DOHH2 (cell line): Measurements from ENCODE around the gene RAET1L.

Source experiments
- H3F3A ChIP-seq: fragments of 200-600 bp; sonication (generic), shearing (Covaris generic); 2 replicates; pipeline ENCODE4 v1.6.0; 2016; ENCODE audit warnings: antibody characterized with exemption, mild to moderate bottlenecking; ENCODE audit not compliant: control insufficient read depth, insufficient read depth
- H3K27ac ChIP-seq: fragments of 200-600 bp; sonication (generic); 2 replicates; pipeline ENCODE4 v1.5.1; 2014; ENCODE audit warnings: low read depth, mild to moderate bottlenecking, low read length, moderate library complexity
- H3K27me3 ChIP-seq: fragments of 200-600 bp; sonication (generic); 2 replicates; pipeline ENCODE4 v1.6.1; 2014; ENCODE audit warnings: mild to moderate bottlenecking, low read length, mixed read lengths; ENCODE audit not compliant: control insufficient read depth
- H3K36me3 ChIP-seq: fragments of 200-600 bp; sonication (generic); 2 replicates; pipeline ENCODE4 v1.6.1; 2014; ENCODE audit warnings: mild to moderate bottlenecking, low read length, moderate library complexity, mixed read lengths; ENCODE audit not compliant: control insufficient read depth
- H3K4me1 ChIP-seq: fragments of 200-600 bp; sonication (generic); 2 replicates; pipeline ENCODE4 v1.6.1; 2014; ENCODE audit warnings: mild to moderate bottlenecking, low read length, mixed read lengths; ENCODE audit not compliant: control insufficient read depth
- H3K4me2 ChIP-seq: fragments of 200-600 bp; sonication (generic); 2 replicates; pipeline ENCODE4 v1.6.0; 2014; ENCODE audit warnings: mild to moderate bottlenecking, low read length, moderate library complexity
- H3K4me3 ChIP-seq: fragments of 200-600 bp; sonication (generic); 2 replicates; pipeline ENCODE4 v1.5.1; 2014; ENCODE audit warnings: mild to moderate bottlenecking, low read length, mixed read lengths
- H3K79me2 ChIP-seq: fragments of 200-600 bp; sonication (generic); 2 replicates; pipeline ENCODE4 v1.6.1; 2014; ENCODE audit warnings: mild to moderate bottlenecking, low read length, mixed read lengths; ENCODE audit not compliant: control insufficient read depth
- H3K9me2 ChIP-seq: fragments of 200-600 bp; sonication (generic); replicated peaks from 2 replicates; pipeline ENCODE4 v1.6.1; 2014; ENCODE audit warnings: mild to moderate bottlenecking, low read length, mixed read lengths; ENCODE audit not compliant: control insufficient read depth
- H3K9me3 ChIP-seq: fragments of 200-600 bp; sonication (generic); 2 replicates; pipeline ENCODE4 v1.6.1; 2014; ENCODE audit warnings: antibody characterized with exemption, low read length, mixed read lengths; ENCODE audit not compliant: control insufficient read depth, insufficient read depth
- H4K20me1 ChIP-seq: fragments of 200-600 bp; sonication (generic); 2 replicates; pipeline ENCODE4 v1.6.0; 2014; ENCODE audit warnings: low read depth, mild to moderate bottlenecking, antibody characterized with exemption, low read length, moderate library complexity; ENCODE audit not compliant: control insufficient read depth, insufficient read depth
- CTCF ChIP-seq: fragments of 200-600 bp; sonication (generic); IDR thresholded peaks from one replicate; pipeline ENCODE4 v1.5.1; 2014; ENCODE audit warnings: antibody characterized with exemption, mild to moderate bottlenecking, low read depth, low read length; ENCODE audit not compliant: poor library complexity, severe bottlenecking
- EZH2phosphoT487 ChIP-seq: fragments of 200-600 bp; sonication (generic); IDR thresholded peaks from 2 replicates; pipeline ENCODE4 v1.6.1; 2017; ENCODE audit warnings: borderline replicate concordance, mild to moderate bottlenecking, antibody characterized with exemption, low read length, moderate library complexity, mixed read lengths

The RAET1L gene

GRCh38 chr6:150044621-150045145, 19.4 kb upstream of the RAET1L start:
- Histone ChIP-seq H3K4me1 (no peaks in the 10 kb centered on the region), H4K20me1 (no peaks in the 10 kb centered on the region), H3K9me2 (no peaks in the 10 kb centered on the region), H3K4me2 (no peak overlapping the region), H3K4me3 (no peak overlapping the region), H3K9me3 (no peaks in the 10 kb centered on the region), H3K27me3 (peaks cover 6% of the 10 kb centered on the region), H3K79me2 (no peaks in the 10 kb centered on the region), H3K36me3 (no peaks in the 10 kb centered on the region), H3F3A (no peaks in the 10 kb centered on the region), H3K27ac (no peak overlapping the region)
- no peak for TF ChIP-seq EZH2phosphoT487
- TF ChIP-seq CTCF = no peak

- Histone ChIP-seq H3F3A (no peaks in the 10 kb centered on the region), H3K27ac (no peak overlapping the region), H3K4me2 (no peak overlapping the region), H3K9me3 (no peaks in the 10 kb centered on the region), H3K4me1 (no peaks in the 10 kb centered on the region), H3K36me3 (no peaks in the 10 kb centered on the region), H3K9me2 (no peaks in the 10 kb centered on the region), H3K27me3 (peaks cover 12% of the 10 kb centered on the region), H3K4me3 (no peak overlapping the region), H3K79me2 (no peaks in the 10 kb centered on the region), H4K20me1 (no peaks in the 10 kb centered on the region)
- no peak for TF ChIP-seq CTCF
- no peak for TF ChIP-seq EZH2phosphoT487
Measured at GRCh38 chr6:150043501-150044412, 18.4 kb upstream of the RAET1L start.

- Histone ChIP-seq H4K20me1 (no peaks in the 10 kb centered on the region), H3K9me2 (no peaks in the 10 kb centered on the region), H3K4me3 (no peak overlapping the region), H3K27ac (no peak overlapping the region), H3K36me3 (no peaks in the 10 kb centered on the region), H3K9me3 (no peaks in the 10 kb centered on the region), H3K79me2 (no peaks in the 10 kb centered on the region), H3K4me2 (no peak overlapping the region), H3K27me3 (peaks cover 13% of the 10 kb centered on the region), H3F3A (no peaks in the 10 kb centered on the region), H3K4me1 (no peaks in the 10 kb centered on the region)
- TF ChIP-seq CTCF (no peak), EZH2phosphoT487 (no peak)
Measured at GRCh38 chr6:150043096-150043495, 17.8 kb upstream of the RAET1L start.
